OCI-M2 (cell line): ENCODE results near the gene PP2D1.
A peak's percentile ranks its signal among the peaks of the same experiment; 100 is the strongest.
"Not testable (repeated sequence)": the region's sequence is repeated elsewhere in the genome, so short reads cannot be mapped to it uniquely, and the experiment has no call there.

ENCODE experiments used
- DNase-seq: peaks from one replicate; lab custom pipeline; 2025; ENCODE audit not compliant: unreplicated experiment; lab: John Stamatoyannopoulos, UW

Gene PP2D1

DNA sequence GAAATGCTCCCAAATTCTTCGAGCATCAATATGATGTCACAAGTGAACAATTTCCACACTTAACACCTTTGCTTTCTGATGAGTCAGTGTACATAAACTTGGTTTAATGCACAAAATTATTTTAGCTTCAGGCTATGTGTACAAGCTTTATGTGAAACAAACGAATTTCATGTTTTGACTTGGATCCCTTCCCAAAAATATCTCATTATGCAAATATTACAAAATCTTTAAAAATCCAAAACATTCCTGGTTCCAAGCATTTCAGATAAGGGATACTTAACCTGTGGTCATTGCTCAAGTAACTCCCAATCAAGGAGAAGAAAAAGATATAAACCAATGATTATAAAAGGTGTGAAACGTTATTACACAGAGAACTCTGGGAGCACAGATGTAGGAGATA lies 40.0 kb downstream of the PP2D1 start:
- no peak for DNase-seq

DNA sequence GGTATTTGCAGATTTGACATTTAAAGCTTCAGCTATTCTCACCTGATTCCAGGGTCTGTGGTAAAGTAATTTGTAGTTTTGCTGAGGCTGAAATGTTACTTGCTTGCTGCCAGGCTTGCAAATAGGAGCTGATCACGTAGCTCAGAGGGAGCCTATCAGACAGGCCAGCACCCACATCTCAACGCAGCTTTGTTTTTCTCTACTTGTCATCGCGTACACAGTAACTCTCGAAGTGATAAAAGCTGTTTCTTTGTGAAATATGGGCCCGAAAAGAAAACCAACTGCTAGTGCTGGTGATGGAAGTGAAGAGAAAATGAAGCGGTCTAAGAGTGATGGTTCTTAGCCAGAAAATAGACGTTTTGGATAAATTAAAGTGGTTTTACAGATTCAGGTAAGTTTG lies 41.7 kb downstream of the PP2D1 start:
- no peak for DNase-seq

DNA sequence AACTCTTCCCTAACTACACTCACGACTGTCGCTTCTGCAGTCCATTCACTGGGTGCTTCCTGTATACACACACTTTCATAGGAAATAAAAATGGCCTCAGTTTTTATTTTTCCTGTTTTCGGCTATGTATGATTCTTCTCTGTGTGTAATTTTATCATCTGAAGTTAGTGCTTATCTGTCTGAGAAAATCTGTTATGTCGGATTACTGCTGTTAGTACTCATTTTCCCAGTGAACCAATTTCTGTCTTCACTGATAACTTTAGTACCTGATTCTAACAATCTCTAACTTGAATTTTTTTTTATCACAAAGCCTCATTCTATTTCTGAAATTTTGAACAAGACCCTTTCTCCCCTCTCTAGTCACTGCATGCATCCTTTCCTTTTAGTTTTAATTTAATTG lies 44.3 kb downstream of the PP2D1 start:
- no peak for DNase-seq

DNA sequence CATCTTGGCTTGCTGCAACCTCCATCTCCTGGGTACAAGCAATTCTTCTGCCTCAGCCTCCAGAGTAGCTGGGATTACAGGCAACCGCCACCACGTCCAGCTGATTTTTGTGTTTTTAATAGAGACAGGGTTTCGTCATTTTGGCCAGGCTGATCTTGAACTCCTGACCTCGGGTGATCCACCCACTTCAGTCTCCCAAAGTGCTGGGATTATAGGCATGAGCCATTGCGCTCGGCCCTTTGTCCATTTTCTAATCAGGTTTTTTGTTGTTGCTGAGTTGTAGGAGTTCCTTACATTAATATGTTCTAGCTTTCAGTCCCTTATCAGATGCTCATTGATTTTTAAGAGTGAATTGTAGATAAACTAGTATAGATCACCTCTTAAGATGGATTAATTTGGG lies 44.9 kb downstream of the PP2D1 start:
- DNase-seq, result no peak

- no peak for DNase-seq
Observed at GRCh38 chr3:19961960-19962359, 50.1 kb downstream of the PP2D1 start.

GRCh38 chr3:19960696-19961095 lies 51.4 kb downstream of the PP2D1 start:
- no peak for DNase-seq

- DNase-seq, result no peak
Observed at GRCh38 chr3:19959505-19959904, 52.6 kb downstream of the PP2D1 start.

- DNase-seq, result not testable (repeated sequence)
Observed at GRCh38 chr3:19957354-19957753, 54.7 kb downstream of the PP2D1 start.

- DNase-seq, result no peak
Observed at GRCh38 chr3:19954676-19955075, 57.4 kb downstream of the PP2D1 start.

DNA sequence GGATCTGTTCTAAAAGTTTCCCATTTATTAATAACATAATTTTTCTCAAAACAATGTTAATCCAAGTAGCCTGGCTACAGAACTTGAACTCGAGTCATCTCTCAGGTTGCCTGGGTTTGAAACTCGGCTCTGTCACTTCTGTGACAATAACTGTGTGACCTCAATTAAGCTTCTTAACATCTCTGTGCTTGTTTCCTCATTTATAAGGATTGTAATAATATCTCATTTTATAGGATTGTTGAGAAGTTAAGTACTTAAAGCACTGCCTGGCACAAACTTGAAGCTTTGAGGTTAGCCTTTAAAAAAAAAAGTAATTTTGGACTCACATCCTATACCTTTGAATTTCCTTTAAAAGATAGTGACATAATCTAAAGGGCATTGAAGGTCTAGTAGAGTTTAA lies 61.7 kb downstream of the PP2D1 start:
- DNase-seq, result no peak

DNA sequence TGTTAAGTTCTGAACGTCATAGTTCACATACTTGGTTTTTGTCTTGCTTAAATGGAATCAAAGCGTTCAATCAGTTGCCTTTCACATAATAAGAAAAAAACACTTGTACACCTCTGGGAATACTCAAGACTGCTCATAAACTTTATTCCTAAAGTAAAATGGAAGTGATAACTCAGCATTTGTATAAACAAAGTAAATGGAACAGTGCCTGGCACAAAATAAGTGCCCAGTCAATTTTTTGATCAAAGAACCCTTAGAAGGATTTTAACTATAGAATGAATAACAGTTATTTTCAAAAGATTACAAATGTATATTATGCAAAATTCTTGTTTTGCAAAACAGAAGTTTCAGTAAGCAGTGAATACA lies 63.9 kb downstream of the PP2D1 start:
- DNase-seq, result no peak

- DNase-seq, result no peak
Observed at GRCh38 chr3:19947549-19948225, 64.4 kb downstream of the PP2D1 start.

GRCh38 chr3:19946832-19947548 lies 65.1 kb downstream of the PP2D1 start, which contains the start of gene RAB5A:
TSS of gene RAB5A (plus strand) at chr3:19947097. CDS start at chr3:19950899, 3,802 bp downstream.
- DNase-seq, result peak; percentile 36

GRCh38 chr3:19945969-19946831 lies 65.9 kb downstream of the PP2D1 start:
- DNase-seq, result no peak

- no peak for DNase-seq
Observed at GRCh38 chr3:19945534-19945933, 66.5 kb downstream of the PP2D1 start.

DNA sequence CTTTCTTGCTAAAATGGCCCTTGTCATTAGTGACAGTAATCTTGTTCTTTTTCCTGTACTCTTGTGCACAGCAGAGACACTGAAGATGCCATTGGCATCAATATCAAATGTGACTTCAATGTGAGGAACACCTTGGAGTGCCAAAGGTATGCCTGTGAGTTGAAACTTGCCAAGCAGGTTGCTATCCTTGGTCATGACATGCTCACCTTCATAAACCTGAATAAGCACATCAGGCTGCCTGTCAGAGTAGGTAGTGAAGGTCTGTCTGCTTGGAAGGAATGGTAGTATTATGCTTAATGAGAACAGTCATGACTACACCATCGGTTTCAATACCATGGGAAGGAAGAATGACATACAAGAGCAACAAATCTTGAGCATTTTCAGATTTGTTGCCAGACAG lies 71.4 kb downstream of the PP2D1 start:
- DNase-seq, result no peak

GRCh38 chr3:19938295-19938627 lies 73.8 kb downstream of the PP2D1 start:
- no peak for DNase-seq

GRCh38 chr3:19937459-19938294 lies 74.4 kb downstream of the PP2D1 start:
- DNase-seq, result no peak
